PFSK-1 (cell line): ENCODE data around the gene EXOSC7.

Source experiments
- FOXP2 ChIP-seq: optimal IDR thresholded peaks from 2 replicates; pipeline ENCODE3; 2011; ENCODE audit warnings: borderline replicate concordance, control low read depth, inconsistent platforms; ENCODE audit not compliant: insufficient read depth; ENCODE audit errors: extremely low read length, extremely low read depth
- POLR2AphosphoS5 ChIP-seq: IDR thresholded peaks from 2 replicates; pipeline ENCODE4 v1.6.1; 2012; ENCODE audit warnings: low read depth, mild to moderate bottlenecking, control low read depth, low read length, moderate library complexity
- REST ChIP-seq, 2 experiments: IDR thresholded peaks; 2 replicates each; pipeline versions ENCODE4 v1.6.1 to v1.8.0; 2011 to 2012; ENCODE audit warnings: low read depth in 2 of 2, low read length in 2 of 2, control low read depth in 1 of 2, inconsistent platforms in 1 of 2, mild to moderate bottlenecking in 1 of 2, moderate library complexity in 1 of 2; ENCODE audit not compliant: insufficient read depth in 1 of 2
- SIN3A ChIP-seq: IDR thresholded peaks from 2 replicates; pipeline ENCODE4 v1.6.1; 2012; ENCODE audit warnings: mild to moderate bottlenecking, low read length, moderate library complexity, borderline replicate concordance; ENCODE audit not compliant: insufficient read depth
- TAF1 ChIP-seq: IDR thresholded peaks from 2 replicates; pipeline ENCODE4 v1.6.1; 2012; ENCODE audit warnings: low read length, control low read depth, borderline replicate concordance; ENCODE audit not compliant: insufficient read depth

DNA sequence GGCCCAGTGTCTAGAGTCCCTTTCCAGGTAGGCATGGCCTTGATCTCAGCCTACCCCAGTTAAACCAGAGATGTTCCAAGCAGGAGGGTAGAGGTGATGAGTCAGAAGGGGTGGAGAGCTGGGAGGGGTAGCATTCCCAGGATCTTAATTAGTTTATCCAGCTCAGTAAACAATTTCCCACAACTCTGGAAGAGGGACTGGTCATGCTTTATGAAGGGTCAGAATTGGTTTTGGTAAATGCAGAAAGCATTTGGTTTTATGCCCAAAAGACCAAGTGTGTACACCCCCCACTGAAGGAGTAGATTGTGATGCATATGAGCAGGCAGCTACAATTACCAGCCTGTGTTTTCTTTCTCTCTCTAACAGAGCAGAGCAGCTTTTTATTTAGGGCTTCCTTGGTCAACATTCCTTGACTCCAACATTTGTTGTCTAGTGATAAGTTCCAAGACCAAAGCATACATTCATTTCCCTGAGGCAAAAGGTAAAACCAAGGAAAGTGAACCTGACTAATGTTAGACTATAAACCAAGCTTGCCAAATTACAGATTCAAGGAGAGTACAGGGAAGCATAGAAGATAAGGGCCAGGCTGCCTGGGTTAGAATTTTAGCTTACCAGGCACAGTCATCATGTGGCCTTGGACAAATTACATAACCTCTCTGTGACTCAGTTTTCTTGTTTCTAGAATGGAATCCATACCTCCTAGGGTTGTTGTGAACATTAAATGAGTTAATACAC, 17.6 kb downstream of the EXOSC7 start:
- TF ChIP-seq POLR2AphosphoS5 (no peak), TAF1 (no peak), SIN3A (no peak), REST (IDR thresholded peaks at IDR 0.05; ENCODE audit: insufficient read depth in 1 of 2, low read depth in 2 of 2, low read length in 2 of 2) (no peak), FOXP2 (no peak)
